NCI-H187 (cell line): ENCODE data around the gene SGK1.
"Not testable (repeated sequence)": the region's sequence is repeated elsewhere in the genome, so short reads cannot be mapped to it uniquely, and the experiment has no call there.

Experiments
- DNase-seq, 2 experiments: peaks; one replicate each; lab custom pipeline; 2025; lab: John Stamatoyannopoulos, UW

SGK1 gene

GRCh38 chr6:134328138-134328537 is 10.2 kb upstream of the SGK1 start:
- DNase-seq: no peak

DNA sequence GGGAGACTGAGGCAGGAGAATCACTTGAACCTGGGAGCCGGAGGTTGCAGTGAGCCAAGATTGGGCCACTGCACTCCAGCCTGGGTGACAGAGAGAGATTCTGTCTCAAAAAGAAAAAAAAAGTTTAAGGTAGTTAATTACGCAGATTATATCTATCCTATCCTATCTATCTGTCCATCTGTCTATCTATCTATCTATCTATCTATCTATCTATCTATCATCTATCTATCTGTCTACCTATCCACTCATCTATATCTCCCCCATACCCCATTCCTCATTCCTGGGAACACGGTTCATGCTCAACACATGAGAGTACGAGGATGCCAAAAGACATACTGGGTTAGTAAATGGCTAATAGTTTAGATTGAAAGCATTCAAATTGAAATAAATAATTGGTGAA is 8.3 kb upstream of the SGK1 start:
- DNase-seq: not testable (repeated sequence)

- DNase-seq: no peak
These were observed 6.9 kb upstream of the SGK1 start for GRCh38 chr6:134324766-134325165.

DNA sequence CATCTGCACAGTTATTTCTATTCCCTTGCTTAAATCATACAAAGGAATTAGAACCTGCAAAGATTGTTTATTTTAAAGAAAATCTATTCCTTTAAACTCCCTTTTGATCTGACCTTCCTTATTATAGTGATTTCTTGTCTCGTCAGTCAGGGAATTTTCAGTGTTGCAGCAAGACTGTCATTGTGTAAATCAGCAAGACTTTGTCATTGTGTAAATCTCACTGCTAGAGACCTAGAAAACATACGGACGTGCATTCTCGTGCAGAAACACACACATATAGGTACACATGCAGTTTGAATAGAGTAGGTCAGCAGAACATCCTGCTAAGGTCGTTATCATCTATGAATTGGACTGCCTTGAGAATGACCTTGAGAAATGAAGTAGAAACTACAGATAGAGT is 6.2 kb upstream of the SGK1 start:
- DNase-seq: no peak

GRCh38 chr6:134323698-134324097 is 5.8 kb upstream of the SGK1 start:
- DNase-seq: no peak

DNA sequence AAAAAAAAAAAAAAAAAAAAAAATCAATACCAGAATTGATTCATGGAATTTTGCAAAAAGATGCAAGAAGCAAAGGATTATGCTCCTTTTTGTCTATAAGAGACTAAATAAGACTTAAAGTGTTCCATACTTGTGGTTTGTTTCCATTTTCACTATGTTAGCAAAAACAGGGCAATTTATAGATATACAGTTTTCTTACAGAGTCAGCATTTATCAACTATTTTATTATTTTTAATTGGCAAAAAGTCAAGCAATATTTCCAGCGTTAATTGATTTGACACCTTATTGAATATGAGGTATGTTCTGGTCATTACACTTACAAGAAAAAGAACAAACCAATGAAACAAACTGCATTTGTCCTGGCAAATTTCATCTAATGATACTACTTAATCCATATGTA is 5.4 kb upstream of the SGK1 start:
- DNase-seq: no peak

- no peak for DNase-seq
These were observed 4.3 kb upstream of the SGK1 start for GRCh38 chr6:134322216-134322615.

- DNase-seq: no peak
These were observed 3.3 kb upstream of the SGK1 start for GRCh38 chr6:134321246-134321645.

DNA sequence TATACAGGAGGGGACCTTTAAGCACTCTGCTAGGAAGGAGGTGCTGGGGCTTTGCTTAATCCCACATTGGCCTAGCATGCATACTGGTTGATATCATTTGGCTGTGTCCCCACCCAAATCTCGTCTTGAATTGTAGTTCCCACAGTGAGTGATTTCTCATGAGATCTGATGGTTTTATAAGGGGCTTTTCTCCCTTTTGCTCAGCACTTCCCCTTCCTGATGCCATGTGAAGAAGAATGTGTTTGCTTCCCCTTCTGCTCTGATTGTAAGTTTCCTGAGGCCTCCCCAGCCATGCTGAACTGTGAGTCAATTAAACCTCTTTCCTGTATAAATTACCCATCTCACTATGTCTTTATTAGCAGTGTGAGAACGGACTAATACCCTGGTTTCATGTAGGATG is 1.8 kb upstream of the SGK1 start:
- DNase-seq: not testable (repeated sequence)

GRCh38 chr6:134318974-134319281 is 1.0 kb upstream of the SGK1 start:
- DNase-seq: no peak

DNA sequence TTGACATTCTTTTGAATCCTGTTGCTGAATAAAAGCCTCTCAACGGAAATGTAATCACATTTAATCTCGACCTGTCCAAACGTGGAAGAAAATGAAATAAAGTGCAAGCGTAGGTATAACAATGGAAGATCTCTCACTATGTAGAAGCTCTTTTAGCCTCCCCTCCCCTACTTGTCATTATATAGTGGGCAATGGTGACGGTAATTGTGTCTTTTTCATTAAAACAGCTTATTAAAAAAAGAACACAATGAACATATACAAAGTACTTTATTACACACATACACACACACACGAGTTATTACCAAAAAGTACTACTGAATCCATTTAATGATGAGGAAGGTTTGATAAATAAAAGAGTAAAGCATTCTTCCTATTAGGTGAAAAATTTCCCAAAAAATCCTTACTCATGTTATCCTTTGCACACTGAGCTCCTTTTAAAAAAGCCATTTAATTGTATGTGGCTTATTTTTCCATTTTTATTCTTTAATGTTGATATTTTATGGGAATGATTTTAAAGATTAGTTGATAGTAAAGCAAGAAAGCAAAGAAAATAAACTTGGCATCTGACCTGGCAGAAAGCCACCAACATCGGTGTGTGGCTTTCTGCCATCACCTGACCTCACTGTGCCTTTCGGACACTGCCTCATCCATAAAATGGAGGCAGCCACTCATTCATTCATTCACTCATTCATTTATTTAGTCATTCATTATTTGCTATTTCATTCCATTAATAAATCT is 493 bp upstream of the SGK1 start:
- DNase-seq: no peak

DNA sequence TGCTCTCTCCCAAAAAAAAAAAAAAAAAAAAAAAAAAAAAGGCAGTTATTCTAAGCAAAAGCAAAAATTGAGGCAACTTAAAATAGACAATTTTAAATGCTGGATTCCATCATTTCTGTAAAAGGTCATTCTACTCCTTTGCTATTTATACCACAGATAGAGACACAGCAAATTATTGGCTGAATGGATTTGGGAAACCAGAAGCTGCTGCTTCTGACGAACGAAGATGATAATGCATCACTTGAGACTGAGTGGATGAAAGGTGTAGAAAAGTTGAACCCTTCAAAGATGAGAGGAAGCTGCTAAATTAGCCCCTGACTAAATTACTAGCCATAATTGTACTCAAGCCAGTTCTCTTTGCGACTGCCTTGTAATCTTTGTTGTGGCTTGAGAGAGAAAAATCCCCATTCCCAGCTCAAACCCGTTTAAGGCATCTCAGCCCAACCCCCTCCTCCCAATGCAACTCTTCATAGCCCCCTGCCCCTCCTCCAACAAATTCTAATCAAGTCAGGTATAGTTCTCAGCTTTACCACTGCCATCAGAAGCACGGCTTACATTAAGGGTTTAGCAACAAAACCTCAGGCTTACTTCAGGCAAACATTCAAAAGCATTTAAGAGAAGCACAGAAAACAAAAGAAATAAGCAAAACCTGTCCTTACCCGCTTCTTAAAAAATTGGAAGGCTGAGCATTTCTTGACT is 1.0 kb downstream of the SGK1 start:
- DNase-seq: no peak

DNA sequence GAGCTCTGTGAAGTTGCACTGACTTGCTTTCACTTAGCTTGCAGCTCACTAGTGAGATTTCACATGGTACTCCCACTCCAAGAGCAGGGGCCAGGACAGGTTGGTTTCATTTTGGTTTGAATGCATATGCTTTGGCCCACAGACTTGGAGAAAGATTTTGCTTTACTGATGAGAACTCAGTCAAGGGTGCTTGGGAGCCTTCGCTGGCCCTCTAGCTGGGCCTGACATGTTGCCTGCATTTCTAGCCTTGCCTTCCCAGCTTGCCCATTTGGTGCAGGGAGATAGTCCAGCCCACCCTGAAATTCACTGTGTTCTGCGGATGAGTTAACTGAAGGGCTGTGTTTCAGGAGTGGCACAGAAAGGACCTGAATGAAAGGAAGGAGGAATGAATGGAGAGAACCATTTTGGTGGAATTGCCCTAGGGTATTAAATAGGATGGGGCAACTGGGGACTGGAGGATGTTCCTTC is 1.9 kb downstream of the SGK1 start:
- DNase-seq: no peak

DNA sequence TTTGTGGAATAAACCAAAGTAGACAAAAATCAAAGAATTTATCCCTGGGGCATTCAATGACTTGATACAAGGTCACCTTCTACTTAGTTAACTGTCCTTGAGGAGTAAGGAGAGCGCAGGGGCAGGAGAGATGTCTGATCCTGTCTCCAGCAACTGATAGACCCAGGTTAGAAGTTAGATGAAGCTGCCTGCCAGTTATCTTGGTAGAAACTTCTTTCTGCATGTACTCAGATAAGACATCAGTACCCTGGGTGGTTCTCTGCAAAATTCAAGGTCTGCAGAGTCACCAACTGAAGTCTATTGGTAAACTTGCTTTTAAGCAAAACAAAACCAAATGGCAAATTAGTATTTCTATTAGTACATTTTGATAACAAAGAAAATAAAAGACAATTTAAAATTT is 2.7 kb downstream of the SGK1 start:
- DNase-seq: no peak

DNA sequence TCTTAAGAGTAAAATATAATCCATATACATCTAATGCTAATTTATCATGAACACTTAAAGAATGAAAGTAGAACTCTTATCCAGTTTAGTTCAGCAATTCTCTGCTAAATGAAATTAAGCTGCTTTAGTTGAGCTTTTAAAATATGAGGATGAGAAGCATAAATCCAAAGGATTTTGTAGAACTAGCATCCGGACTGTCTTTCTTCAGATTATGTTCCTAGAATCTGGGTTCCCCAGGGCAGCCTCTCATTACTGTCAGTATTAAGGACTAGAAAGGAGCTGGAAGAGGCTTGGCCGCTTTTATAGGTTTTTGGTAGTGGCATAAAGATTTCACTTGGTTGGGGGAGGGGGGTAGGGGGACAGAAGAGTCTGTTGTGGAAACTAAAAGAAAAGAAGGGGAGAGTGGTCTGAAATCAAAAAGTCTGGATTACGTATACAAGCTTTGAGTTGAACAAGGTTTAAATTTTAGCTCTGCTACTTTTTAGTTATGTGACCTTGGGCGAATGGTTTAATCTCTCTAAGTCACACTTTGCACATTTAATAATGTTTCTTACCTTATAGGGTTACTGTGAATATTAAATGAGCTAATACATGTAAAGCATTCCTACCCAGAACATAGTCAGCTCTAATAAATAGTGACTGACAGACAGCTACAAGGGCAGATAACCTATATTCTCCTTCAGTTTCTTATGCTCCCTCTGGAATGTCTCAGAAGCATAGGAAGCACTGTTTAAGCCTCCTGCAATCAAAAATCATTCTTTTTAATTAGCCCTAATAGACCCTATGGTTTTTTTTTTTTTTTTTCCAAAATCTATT is 3.7 kb downstream of the SGK1 start:
- DNase-seq: no peak

GRCh38 chr6:134312038-134312660 is 5.8 kb downstream of the SGK1 start:
- no peak for DNase-seq

DNA sequence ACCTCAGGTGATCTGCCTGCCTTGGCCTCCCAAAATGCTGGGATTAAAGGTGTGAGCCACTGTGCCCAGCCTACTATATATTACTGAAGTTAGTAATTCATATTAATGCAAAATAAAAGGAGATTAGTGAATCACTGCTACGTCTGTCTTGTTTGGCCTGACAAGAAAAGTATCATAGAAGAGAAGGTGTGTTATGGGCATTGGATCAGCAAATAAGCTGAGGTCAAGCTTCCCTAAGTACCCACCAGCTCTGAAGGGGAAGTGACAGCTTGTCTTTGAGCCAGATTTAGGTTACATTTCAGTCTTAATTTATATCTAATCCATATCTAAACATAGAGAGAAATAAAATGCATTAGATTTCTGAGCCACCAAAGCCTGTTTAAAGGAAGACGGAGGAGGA is 7.1 kb downstream of the SGK1 start:
- DNase-seq: no peak

GRCh38 chr6:134309983-134310605 is 7.8 kb downstream of the SGK1 start:
- DNase-seq: no peak

- no peak for DNase-seq
These were observed 8.7 kb downstream of the SGK1 start for GRCh38 chr6:134309227-134309626.

DNA sequence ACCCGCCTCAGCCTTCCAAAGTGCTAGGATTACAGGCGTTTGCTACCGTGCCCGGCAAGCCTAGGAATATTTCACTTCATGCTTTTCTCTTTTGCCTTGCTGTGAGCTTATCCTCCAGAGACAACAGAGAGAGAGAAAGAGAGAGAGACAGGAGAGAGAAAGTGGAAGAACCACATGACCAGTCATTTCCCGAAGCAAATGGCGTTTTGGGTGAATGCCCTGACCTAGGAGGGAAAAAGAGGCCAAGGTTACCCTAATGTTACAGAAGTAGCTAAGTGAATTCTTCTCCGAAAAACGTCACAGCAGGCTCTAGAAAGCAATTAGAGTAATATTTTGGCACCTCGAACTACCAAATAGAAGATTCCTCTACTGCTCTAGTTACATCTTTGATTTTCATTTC is 9.1 kb downstream of the SGK1 start:
- DNase-seq: no peak

- no peak for DNase-seq
These were observed 10.0 kb downstream of the SGK1 start for GRCh38 chr6:134307870-134308269.

DNA sequence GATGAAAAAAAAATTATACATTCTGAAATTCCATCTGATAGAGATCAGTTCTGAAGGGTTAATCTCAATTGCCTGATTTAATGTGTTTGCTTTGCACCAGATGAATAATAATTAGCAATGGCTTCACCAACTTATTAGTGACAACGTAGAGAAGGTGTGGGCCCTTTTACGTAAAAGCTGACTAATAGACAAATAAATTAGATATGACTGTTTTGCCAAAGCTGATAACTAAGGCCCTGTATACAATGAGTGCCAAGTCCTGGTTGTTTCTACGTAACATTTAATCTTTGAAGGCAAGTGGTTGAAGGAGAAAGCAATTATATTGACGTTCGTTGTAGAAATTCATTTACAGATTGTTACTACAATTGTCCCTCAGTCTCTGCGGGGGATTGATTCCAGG is 10.8 kb downstream of the SGK1 start:
- DNase-seq: no peak
